Activated B cell treated with CpG ODN at 0.5 μM for 24 hours (primary cell): ENCODE measurements around the gene RBM25. TPM values are rescaled to one million over a fixed set of nuclear protein-coding genes. Genes with fewer than 3 reads are reported as not detected.

Source experiments
- ATAC-seq: fragments of 200-7000 bp; cut with Tn5 transposase; one replicate; pipeline ENCODE4 v1.10.0; 2021; ENCODE audit warnings: low read depth, mild to moderate bottlenecking, moderate library complexity
- CTCF ChIA-PET: fragments of 350-600 bp; sonication (Branson Sonifier 250); formaldehyde crosslinking; loops from one replicate; lab custom pipeline; 2021; ENCODE audit warnings: antibody characterized with exemption; lab: Charles Lee
- POLR2A ChIA-PET: fragments of 350-600 bp; sonication (Branson Sonifier 250); formaldehyde crosslinking; loops from one replicate; lab custom pipeline; 2021; ENCODE audit warnings: antibody characterized with exemption; lab: Charles Lee
- DNase-seq: peaks from one replicate; pipeline ENCODE4 v3.0.0; 2022
- H3K27ac Mint-ChIP-seq: one replicate; pipeline ENCODE4 v1.8.0; 2020; ENCODE audit warnings: mixed read lengths
- H3K27me3 Mint-ChIP-seq: one replicate; pipeline ENCODE4 v1.8.0; 2021; ENCODE audit warnings: mixed read lengths
- H3K36me3 Mint-ChIP-seq: one replicate; pipeline ENCODE4 v1.8.0; 2021; ENCODE audit warnings: low read depth, mixed read lengths
- H3K4me1 Mint-ChIP-seq: one replicate; pipeline ENCODE4 v1.8.0; 2021; ENCODE audit warnings: mixed read lengths
- H3K4me3 Mint-ChIP-seq: one replicate; pipeline ENCODE4 v1.8.0; 2020; ENCODE audit warnings: mild to moderate bottlenecking, mixed read lengths
- H3K9me3 Mint-ChIP-seq: one replicate; pipeline ENCODE4 v1.8.0; 2020; ENCODE audit warnings: mixed read lengths
- intact Hi-C: fragments of 100-400 bp; cut with micrococcal nuclease; formaldehyde crosslinking; loops from one replicate; pipeline ENCODE4 v1.15.1; 2024
- total RNA-seq: library from RNA; stranded (reverse); gene quantifications from 2 replicates; pipeline ENCODE4 v1.2.3, GENCODE V29; 2022
- TF ChIP-seq, protein P1 (sequence below): fragments of 200-600 bp; IDR thresholded peaks from one replicate; pipeline ENCODE4 v1.8.0; 2022; ENCODE audit warnings: antibody characterized with exemption, mild to moderate bottlenecking

RBM25 gene
- total RNA-seq, 1 donor from 2014 or later = 123 TPM

- no peak for DNase-seq
- no peak overlapping the region for H3K27ac Mint-ChIP-seq
- no peak overlapping the region for H3K4me3 Mint-ChIP-seq
- no peaks in the 10 kb centered on the region for H3K27me3 Mint-ChIP-seq
- ChIA-PET POLR2A (no interaction called here), CTCF (no interaction called here)
- no peak for ATAC-seq
- H3K4me1 Mint-ChIP-seq = no peaks in the 10 kb centered on the region
- H3K9me3 Mint-ChIP-seq = no peaks in the 10 kb centered on the region
- intact Hi-C loops = no loop called here
- TF ChIP-seq, protein P1, sequence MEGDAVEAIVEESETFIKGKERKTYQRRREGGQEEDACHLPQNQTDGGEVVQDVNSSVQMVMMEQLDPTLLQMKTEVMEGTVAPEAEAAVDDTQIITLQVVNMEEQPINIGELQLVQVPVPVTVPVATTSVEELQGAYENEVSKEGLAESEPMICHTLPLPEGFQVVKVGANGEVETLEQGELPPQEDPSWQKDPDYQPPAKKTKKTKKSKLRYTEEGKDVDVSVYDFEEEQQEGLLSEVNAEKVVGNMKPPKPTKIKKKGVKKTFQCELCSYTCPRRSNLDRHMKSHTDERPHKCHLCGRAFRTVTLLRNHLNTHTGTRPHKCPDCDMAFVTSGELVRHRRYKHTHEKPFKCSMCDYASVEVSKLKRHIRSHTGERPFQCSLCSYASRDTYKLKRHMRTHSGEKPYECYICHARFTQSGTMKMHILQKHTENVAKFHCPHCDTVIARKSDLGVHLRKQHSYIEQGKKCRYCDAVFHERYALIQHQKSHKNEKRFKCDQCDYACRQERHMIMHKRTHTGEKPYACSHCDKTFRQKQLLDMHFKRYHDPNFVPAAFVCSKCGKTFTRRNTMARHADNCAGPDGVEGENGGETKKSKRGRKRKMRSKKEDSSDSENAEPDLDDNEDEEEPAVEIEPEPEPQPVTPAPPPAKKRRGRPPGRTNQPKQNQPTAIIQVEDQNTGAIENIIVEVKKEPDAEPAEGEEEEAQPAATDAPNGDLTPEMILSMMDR = no peak
- H3K36me3 Mint-ChIP-seq = peaks cover 82% of the 10 kb centered on the region
Observed at GRCh38 chr14:73100334-73100733, 42.0 kb downstream of the RBM25 start.

DNA sequence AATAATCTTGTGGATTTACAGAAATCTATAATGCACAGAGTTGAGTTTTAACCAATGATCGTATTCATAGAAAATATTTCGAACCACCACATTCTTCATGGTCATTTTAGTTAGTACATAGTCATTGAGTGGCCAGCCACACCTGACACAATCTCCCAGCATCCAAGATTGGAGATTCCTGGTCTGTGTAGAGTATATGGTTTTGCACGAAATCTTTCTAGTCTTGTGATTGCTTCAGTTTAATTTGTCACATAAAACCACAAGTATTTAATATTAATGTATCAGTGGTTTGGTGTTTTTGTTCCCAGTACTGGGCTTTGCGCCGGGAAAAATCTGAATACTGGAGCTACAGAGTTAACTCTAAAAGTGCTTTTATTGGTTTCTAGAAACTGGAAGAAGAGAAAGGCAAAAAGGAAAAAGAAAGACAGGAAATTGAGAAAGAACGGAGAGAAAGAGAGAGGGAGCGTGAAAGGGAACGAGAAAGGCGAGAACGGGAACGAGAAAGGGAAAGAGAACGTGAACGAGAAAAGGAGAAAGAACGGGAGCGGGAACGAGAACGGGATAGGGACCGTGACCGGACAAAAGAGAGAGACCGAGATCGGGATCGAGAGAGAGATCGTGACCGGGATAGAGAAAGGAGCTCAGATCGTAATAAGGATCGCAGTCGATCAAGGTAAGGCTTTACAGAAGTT, 44.6 kb downstream of the RBM25 start:
- intact Hi-C loops = no loop called here
- H3K9me3 Mint-ChIP-seq = no peaks in the 10 kb centered on the region
- H3K4me3 Mint-ChIP-seq = no peak overlapping the region
- TF ChIP-seq, protein P1 = no peak
- ChIA-PET POLR2A (no interaction called here), CTCF (no interaction called here)
- ATAC-seq = no peak
- no peak for DNase-seq
- H3K27ac Mint-ChIP-seq = no peak overlapping the region
- H3K27me3 Mint-ChIP-seq = no peaks in the 10 kb centered on the region
- H3K4me1 Mint-ChIP-seq = no peaks in the 10 kb centered on the region
- peaks cover 79% of the 10 kb centered on the region for H3K36me3 Mint-ChIP-seq

GRCh38 chr14:73105050-73105449, 46.7 kb downstream of the RBM25 start:
- ATAC-seq (no peak), DNase-seq (no peak)
- H3K27me3 Mint-ChIP-seq = no peaks in the 10 kb centered on the region
- no peaks in the 10 kb centered on the region for H3K9me3 Mint-ChIP-seq
- H3K36me3 Mint-ChIP-seq = peaks cover 79% of the 10 kb centered on the region
- H3K4me1 Mint-ChIP-seq = no peaks in the 10 kb centered on the region
- H3K4me3 Mint-ChIP-seq = no peak overlapping the region
- TF ChIP-seq, protein P1 = no peak
- ChIA-PET POLR2A (no interaction called here), CTCF (no interaction called here)
- no peak overlapping the region for H3K27ac Mint-ChIP-seq
- intact Hi-C loops = no loop called here

GRCh38 chr14:73105727-73106126, 47.4 kb downstream of the RBM25 start:
- TF ChIP-seq, protein P1 = no peak
- no peaks in the 10 kb centered on the region for H3K9me3 Mint-ChIP-seq
- ATAC-seq (no peak), DNase-seq (no peak)
- intact Hi-C loops = no loop called here
- H3K4me1 Mint-ChIP-seq = no peaks in the 10 kb centered on the region
- CTCF ChIA-PET = no interaction called here
- no peak overlapping the region for H3K27ac Mint-ChIP-seq
- POLR2A ChIA-PET = no interaction called here
- no peaks in the 10 kb centered on the region for H3K27me3 Mint-ChIP-seq
- H3K4me3 Mint-ChIP-seq = no peak overlapping the region
- H3K36me3 Mint-ChIP-seq = peaks cover 79% of the 10 kb centered on the region

DNA sequence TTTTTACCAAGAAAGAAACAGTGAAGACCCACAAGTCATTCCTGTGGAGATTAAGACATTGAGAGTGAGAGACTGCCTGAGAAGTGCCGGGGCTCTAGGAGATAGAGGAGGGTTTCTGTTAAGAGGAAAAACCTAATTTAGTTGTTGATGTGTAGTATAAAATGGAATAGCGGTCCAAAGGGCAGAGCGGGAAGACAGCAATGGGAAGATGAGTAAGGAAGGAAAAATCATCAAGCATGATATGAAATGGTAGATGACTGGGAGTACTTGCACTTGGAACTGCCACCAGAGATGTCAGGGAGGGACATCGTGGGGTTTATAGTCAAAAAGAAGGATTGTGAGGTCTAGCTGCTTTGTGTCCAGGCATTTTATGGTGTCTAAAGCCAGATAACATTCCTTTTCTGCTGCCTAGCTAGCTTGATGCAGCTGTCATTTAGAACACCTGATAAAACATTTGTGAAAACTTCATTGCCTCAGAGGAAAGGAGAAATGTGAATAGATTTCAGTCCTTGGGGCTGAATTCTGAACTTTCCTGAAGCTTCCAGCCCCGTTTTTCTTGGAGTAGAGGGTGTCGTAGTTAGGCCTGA, 57.8 kb downstream of the RBM25 start:
- intact Hi-C loops = no loop called here
- TF ChIP-seq, protein P1 = no peak
- Mint-ChIP-seq H3K4me1 (no peaks in the 10 kb centered on the region), H3K36me3 (peaks cover 84% of the 10 kb centered on the region), H3K9me3 (no peaks in the 10 kb centered on the region), H3K4me3 (no peak overlapping the region), H3K27me3 (no peaks in the 10 kb centered on the region), H3K27ac (no peak overlapping the region)
- CTCF ChIA-PET = no interaction called here
- POLR2A ChIA-PET = interaction anchor here (0.6 kb wide), 1 partner anchor 919 kb away, joined by 3 read pairs; no protein-coding TSS in a partner anchor
- no peak for DNase-seq
- ATAC-seq = no peak
